ENCODE results near the gene LGALS1.
"Not testable (repeated sequence)": the region's sequence is repeated elsewhere in the genome, so short reads cannot be mapped to it uniquely, and the experiment has no call there.

LGALS1 gene

GRCh38 chr22:37690407-37690806 lies 15.0 kb downstream of the LGALS1 start:
- no peak for DNase-seq (ENCODE audit: low read depth)

- DNase-seq (ENCODE audit: low read depth) = no peak
Observed at GRCh38 chr22:37690901-37691504, 15.6 kb downstream of the LGALS1 start.

DNA sequence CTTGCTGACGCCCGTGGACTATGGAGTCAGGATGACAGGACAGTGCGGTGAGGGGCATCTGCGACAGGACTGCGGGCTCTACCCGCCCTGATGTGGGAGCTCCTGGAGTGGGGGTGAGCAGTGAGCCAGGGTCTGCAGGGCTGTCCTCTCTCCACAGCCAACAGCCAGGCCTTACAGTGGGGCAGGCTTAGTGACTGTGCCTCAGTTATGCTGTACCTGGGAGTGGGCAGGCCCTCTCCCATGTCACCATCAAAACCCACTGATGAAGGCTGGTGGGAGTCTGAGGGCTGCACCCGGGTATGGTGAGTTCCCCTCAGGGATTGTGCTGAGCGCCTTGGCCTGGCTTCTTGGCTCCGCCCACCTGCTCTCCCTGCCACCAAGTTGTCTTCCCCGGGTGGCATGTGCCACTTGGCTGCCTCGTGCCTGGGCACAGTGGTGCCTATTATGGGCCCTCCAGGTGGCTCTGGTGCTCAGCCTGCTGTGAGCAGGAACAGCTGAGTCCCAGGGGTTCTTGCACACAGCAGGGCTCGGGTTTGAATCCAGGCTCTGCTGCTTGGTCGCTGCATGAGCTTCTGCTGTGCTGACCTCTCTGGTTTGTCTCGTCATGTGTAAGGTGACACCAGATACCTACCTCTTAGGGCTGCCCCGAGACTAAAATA lies 17.3 kb downstream of the LGALS1 start:
- DNase-seq (ENCODE audit: low read depth) = no peak

DNA sequence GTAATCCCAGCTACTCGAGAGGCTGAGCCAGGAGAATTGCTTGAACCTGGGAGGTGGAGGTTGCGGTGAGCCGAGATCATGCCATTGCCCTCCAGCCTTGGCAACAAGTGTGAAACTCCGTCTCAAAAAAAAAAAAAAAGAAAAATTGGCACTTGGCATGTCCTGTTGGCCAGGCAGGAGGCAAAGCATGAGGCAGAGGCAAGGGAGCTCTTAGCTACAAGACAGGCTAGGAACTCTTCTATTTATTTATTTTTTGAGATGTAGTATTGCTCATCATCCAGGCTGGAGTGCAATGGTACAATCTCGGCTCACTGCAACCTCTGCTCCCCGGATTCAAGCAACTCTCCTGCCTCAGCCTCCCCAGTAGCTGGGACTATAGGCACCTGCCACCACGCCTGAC lies 18.7 kb downstream of the LGALS1 start:
- not testable (repeated sequence) for DNase-seq (ENCODE audit: low read depth)

DNA sequence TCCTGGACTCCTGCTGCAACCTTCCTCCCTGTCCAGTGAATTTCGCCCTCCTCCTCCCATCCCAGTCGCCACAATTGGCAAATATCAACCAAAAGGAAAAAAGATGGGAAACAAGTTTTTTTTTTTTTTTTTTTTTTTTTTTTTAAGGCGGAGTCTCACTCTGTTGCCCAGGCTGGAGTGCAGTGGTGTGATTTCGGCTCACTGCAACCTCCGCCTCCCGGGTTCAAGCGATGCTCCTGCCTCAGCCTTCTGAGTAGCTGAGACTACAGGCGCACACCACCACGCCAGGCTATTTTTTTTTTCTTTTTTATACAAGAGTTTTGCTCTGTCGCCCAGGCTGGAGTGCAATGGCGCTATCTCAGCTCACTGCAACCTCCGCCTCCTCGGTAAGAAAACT lies 20.8 kb downstream of the LGALS1 start:
- not testable (repeated sequence) for DNase-seq (ENCODE audit: low read depth)

DNA sequence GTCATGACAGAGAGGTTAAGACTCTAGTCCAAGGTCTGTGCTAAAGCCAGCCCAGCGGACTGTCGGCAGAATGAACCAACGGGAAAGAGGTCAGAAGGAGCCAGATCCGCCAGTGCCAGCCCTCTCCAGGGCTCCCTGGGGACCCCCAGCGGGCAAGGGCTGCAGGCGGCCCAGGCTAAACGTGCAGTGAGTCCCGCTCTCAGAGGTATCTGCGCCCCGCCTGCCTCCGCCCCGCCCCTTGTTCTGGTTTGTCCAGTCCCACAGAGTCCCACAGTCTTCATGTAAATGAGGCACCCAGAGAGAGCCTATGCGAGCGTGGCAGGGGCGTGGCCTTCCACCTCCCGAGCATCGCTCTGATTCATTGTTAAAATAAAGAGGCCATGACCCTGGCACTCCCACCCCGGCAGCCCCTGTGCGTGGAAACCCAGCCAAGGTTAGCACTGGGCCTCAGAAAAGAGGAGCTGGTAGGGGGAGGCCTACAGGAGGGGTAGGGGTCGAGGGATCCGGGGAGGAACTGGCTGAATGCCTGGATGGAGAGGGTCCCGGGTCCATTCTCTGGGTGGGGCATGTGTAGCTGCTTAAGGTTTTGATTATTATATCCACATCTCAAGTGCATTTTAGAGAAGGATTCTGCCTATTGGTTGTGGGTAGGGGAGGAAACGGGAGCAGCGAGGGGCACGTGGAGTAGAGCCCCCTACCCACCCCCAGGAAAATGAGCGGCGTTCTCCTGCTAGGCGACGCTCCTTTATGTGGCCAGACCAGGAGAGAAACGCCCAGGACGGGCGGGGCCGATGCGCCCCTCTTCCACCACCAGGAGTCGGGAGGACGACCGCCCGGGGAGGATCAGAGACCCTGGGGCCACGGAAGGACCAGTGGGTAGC lies 21.5 kb downstream of the LGALS1 start, which contains the start of gene TRIOBP:
TSS of gene TRIOBP (plus strand) at position 392 of the 881 bp plus-strand sequence. CDS start 4,318 bp downstream, outside the sequence.
- DNase-seq (ENCODE audit: low read depth) = no peak

DNA sequence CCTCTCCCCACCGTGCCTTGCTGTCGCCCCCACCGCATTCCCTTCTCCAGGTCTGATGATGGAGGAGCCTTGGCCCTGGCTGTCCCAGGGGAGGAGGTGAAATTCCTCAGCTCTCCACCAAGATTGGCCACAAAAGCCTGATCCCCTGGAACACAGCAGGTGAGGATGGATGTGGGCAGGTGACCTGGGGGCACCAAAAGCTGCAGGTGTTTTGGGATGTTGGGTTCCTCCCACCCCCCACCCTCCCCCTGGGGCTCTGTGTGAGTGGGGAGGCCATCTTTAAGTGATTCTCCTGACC lies 22.1 kb downstream of the LGALS1 start:
- DNase-seq (ENCODE audit: low read depth) = no peak

- DNase-seq (ENCODE audit: low read depth) = no peak
Observed at GRCh38 chr22:37701141-37701786, 25.8 kb downstream of the LGALS1 start.

DNA sequence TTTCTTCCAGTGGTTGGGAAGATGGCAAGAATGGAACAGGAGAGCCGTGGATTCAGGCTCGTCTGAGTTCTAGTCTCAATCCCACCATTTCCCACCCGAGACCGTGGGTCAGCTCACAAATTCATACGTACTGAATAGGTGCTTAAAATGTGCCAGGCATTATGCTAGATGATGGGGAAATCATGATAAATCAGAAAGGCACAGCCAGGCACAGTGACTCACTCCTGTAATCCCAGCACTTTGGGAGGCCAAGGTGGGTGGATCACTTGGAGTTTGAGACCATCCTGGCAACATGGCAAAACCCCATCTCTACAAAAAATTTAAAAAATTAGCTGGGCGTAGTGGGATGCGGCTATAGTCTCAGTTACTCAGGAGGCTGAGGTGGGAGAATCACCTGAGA lies 28.5 kb downstream of the LGALS1 start:
- no peak for DNase-seq (ENCODE audit: low read depth)

DNA sequence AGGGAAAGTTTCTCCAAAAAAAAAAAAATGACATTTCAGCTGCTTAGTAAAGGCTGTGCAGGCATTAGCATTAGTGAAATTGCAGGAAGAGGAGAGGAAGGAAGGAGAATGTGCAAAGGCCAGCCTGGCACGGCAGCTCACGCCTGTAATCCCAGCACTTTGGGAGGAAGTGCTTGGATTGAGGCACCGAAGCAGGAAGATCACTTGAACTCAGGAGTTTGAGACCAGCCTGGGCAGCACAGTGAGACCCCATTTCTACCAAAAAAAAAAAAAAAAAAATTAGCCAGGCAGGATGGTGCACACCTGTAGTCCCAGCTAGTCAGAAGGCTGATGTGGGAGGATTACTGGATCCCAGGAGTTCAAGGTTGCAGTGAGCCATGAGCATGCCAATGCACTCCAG lies 29.2 kb downstream of the LGALS1 start:
- DNase-seq (ENCODE audit: low read depth) = no peak

- no peak for DNase-seq (ENCODE audit: low read depth)
Observed at GRCh38 chr22:37705205-37705604, 29.8 kb downstream of the LGALS1 start.

GRCh38 chr22:37708580-37709444 lies 33.4 kb downstream of the LGALS1 start:
- no peak for DNase-seq (ENCODE audit: low read depth)

GRCh38 chr22:37709445-37709765 lies 34.0 kb downstream of the LGALS1 start:
- DNase-seq (ENCODE audit: low read depth) = no peak

- no peak for DNase-seq (ENCODE audit: low read depth)
Observed at GRCh38 chr22:37710675-37711074, 35.2 kb downstream of the LGALS1 start.

- no peak for DNase-seq (ENCODE audit: low read depth)
Observed at GRCh38 chr22:37711490-37711889, 36.1 kb downstream of the LGALS1 start.

GRCh38 chr22:37713761-37714160 lies 38.3 kb downstream of the LGALS1 start:
- no peak for DNase-seq (ENCODE audit: low read depth)

DNA sequence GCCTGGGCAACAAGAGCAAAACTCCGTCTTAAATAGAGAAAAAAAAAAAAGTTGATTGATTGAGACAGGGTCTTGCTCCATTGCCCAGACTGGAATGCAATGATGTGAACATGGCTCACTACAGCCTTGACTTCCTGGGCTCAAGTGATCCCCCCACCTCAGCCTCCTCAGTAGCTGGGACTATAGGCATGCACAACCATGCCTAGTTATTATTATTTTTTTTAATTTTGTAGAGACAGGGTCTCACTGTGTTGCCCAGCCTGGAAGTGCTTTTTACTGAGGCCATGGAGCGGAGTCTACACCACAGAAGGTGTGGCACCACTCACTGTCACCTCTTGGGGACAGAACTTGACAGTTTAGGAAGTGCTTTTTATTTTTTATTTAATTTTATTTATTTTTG lies 39.2 kb downstream of the LGALS1 start:
- no peak for DNase-seq (ENCODE audit: low read depth)

GRCh38 chr22:37715760-37716159 lies 40.3 kb downstream of the LGALS1 start:
- DNase-seq (ENCODE audit: low read depth) = no peak

GRCh38 chr22:37716708-37717107 lies 41.3 kb downstream of the LGALS1 start:
- DNase-seq (ENCODE audit: low read depth) = no peak

DNA sequence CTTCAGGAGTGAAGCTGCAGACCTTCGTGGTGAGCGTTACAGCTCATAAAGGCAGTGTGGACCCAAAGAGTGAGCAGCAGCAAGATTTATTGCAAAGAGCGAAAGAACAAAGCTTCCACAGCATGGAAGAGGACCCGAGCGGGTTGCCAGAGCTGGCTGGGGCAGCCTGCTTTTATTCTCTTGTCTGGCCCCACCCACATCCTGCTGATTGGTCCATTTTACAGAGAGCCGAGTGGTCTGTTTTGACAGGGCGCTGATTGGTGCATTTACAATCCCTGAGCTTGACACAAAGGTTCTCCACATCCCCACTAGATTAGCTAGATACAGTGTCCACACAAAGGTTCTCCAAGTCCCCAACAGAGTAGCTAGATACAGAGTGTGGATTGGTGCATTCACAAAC lies 41.8 kb downstream of the LGALS1 start:
- not testable (repeated sequence) for DNase-seq (ENCODE audit: low read depth)

DNA sequence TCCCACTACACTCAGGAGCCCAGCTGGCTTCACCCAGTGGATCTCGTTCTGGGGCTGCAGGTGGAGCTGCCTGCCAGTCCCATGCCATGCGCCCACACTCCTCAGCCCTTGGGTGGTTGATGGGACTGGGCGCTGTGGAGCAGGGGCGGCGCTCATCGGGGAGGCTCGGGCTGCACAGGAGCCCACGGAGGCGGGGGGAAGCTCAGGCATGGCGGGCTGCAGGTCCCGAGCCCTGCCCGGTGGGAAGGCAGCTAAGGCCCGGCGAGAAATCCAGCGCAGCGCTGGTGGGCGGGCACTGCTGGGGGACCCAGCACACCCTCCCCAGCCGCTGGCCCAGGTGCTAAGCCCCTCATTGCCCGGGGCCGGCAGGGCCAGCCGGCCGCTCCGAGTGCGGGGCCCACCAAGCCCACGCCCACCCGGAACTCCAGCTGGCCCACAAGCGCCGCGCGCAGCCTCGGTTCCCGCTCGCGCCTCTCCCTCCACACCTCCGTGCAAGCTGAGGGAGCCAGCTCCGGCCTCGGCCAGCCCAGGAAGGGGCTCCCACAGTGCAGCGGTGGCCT lies 42.4 kb downstream of the LGALS1 start:
- DNase-seq (ENCODE audit: low read depth) = not testable (repeated sequence)

All from CMK (cell line).